RPMI7951 (cell line): ENCODE measurements around the gene ISG20. TPM values are rescaled to one million over a fixed set of nuclear protein-coding genes. Genes with fewer than 3 reads are reported as not detected.

Source experiments
- DNase-seq: peaks from one replicate; pipeline ENCODE4 v3.0.0-alpha.2; 2012; ENCODE audit warnings: low read depth
- total RNA-seq: library from RNA; depleted of rRNA; stranded (reverse); fragments of >200 nt; shearing (Covaris generic); gene quantifications from 2 replicates; pipeline ENCODE4 v1.2.3, GENCODE V29; 2014; rRNA removed

Gene ISG20
- total RNA-seq, 1 experiment from 2014 or later: 8.3 TPM

- no peak for DNase-seq
Measured at GRCh38 chr15:88684345-88684744, 45.5 kb downstream of the ISG20 start.

- DNase-seq: peak; percentile 7
Measured at GRCh38 chr15:88686166-88686565, 47.4 kb downstream of the ISG20 start.

GRCh38 chr15:88688394-88688933, 49.6 kb downstream of the ISG20 start:
- no peak for DNase-seq

- DNase-seq: peak; percentile 69
Measured at GRCh38 chr15:88690331-88690730, 51.5 kb downstream of the ISG20 start.

GRCh38 chr15:88693191-88693590, 54.4 kb downstream of the ISG20 start:
- no peak for DNase-seq

GRCh38 chr15:88695101-88695500, 56.3 kb downstream of the ISG20 start:
- DNase-seq: peak; percentile 74

GRCh38 chr15:88695691-88696251, 57.0 kb downstream of the ISG20 start:
- DNase-seq: peak; percentile 31

- no peak for DNase-seq
Measured at GRCh38 chr15:88696254-88696653, 57.4 kb downstream of the ISG20 start.

GRCh38 chr15:88697276-88697675, 58.5 kb downstream of the ISG20 start:
- DNase-seq: no peak

- DNase-seq: no peak
Measured at GRCh38 chr15:88699861-88700260, 61.0 kb downstream of the ISG20 start.

GRCh38 chr15:88700716-88701115, 61.9 kb downstream of the ISG20 start:
- no peak for DNase-seq

GRCh38 chr15:88701561-88702095, 62.8 kb downstream of the ISG20 start:
- peak; percentile 9 for DNase-seq

GRCh38 chr15:88702983-88703382, 64.2 kb downstream of the ISG20 start:
- DNase-seq: no peak

GRCh38 chr15:88703533-88703932, 64.7 kb downstream of the ISG20 start:
- DNase-seq: no peak

- DNase-seq: peak; percentile 52
Measured at GRCh38 chr15:88704791-88705768, 66.3 kb downstream of the ISG20 start.

GRCh38 chr15:88705769-88706165, 67.0 kb downstream of the ISG20 start:
- DNase-seq: no peak

Other genes with a start within 250 kb of the ISG20 start
- gene MRPL46, start 171.6 kb upstream of the ISG20 start, total RNA-seq: 24.9 and 51.0 TPM in 2 replicates
- 85.6 and 99.8 TPM in 2 replicates for gene MRPS11, start 171.3 kb upstream of the ISG20 start, total RNA-seq
- gene DET1, start 92.3 kb upstream of the ISG20 start, total RNA-seq: 6.5 and 8.3 TPM in 2 replicates
- gene AEN, start 17.7 kb upstream of the ISG20 start, total RNA-seq: 11.3 and 15.6 TPM in 2 replicates
- gene ACAN, start 164.4 kb downstream of the ISG20 start, total RNA-seq: 0.78 and 0.96 TPM in 2 replicates